ENCODE data around the gene LCP2.

Gene LCP2

GRCh38 chr5:170233358-170233892 is 64.2 kb downstream of the LCP2 start:
- H3K4me1 ChIP-seq (ENCODE audit: control insufficient read depth, insufficient read depth, low read length) = no peaks in the 10 kb centered on the region
- no peak overlapping the region for H3K4me3 ChIP-seq (ENCODE audit: low read length)
- H3K9me3 ChIP-seq (replicated peaks; ENCODE audit: low read length) = no peaks in the 10 kb centered on the region
- H3K27me3 ChIP-seq (ENCODE audit: control insufficient read depth, insufficient read depth, low read length) = peaks cover 20% of the 10 kb centered on the region
- no peaks in the 10 kb centered on the region for H3K36me3 ChIP-seq (ENCODE audit: insufficient read depth, low read length)
- H3K4me2 ChIP-seq (ENCODE audit: low read length) = no peak overlapping the region
- H3K9ac ChIP-seq (ENCODE audit: low read depth, low read length) = no peak overlapping the region

- no peaks in the 10 kb centered on the region for H3K4me1 ChIP-seq (ENCODE audit: control insufficient read depth, insufficient read depth, low read length)
- no peaks in the 10 kb centered on the region for H3K9me3 ChIP-seq (replicated peaks; ENCODE audit: low read length)
- no peak within 1 kb of the TSS for H3K4me3 ChIP-seq (ENCODE audit: low read length)
- H3K36me3 ChIP-seq (ENCODE audit: insufficient read depth, low read length) = no peaks in the 10 kb centered on the region
- H3K4me2 ChIP-seq (ENCODE audit: low read length) = no peak within 1 kb of the TSS
- H3K9ac ChIP-seq (ENCODE audit: low read depth, low read length) = no peak within 1 kb of the TSS
- peaks cover 14% of the 10 kb centered on the region for H3K27me3 ChIP-seq (ENCODE audit: control insufficient read depth, insufficient read depth, low read length)
Measured at GRCh38 chr5:170232786-170233185, 64.8 kb downstream of the LCP2 start, which contains the start of gene C5orf58. C5orf58 (plus strand) TSS chr5:170232985; CDS start chr5:170234977, 1,992 bp downstream.

GRCh38 chr5:170228762-170229435 is 68.7 kb downstream of the LCP2 start:
- H3K4me3 ChIP-seq (ENCODE audit: low read length) = no peak overlapping the region
- no peaks in the 10 kb centered on the region for H3K36me3 ChIP-seq (ENCODE audit: insufficient read depth, low read length)
- H3K9ac ChIP-seq (ENCODE audit: low read depth, low read length) = no peak overlapping the region
- H3K4me1 ChIP-seq (ENCODE audit: control insufficient read depth, insufficient read depth, low read length) = peaks cover 5% of the 10 kb centered on the region
- no peaks in the 10 kb centered on the region for H3K27me3 ChIP-seq (ENCODE audit: control insufficient read depth, insufficient read depth, low read length)
- no peak overlapping the region for H3K4me2 ChIP-seq (ENCODE audit: low read length)
- H3K9me3 ChIP-seq (replicated peaks; ENCODE audit: low read length) = no peaks in the 10 kb centered on the region

- H3K9me3 ChIP-seq (replicated peaks; ENCODE audit: low read length) = no peaks in the 10 kb centered on the region
- no peaks in the 10 kb centered on the region for H3K36me3 ChIP-seq (ENCODE audit: insufficient read depth, low read length)
- no peak overlapping the region for H3K4me3 ChIP-seq (ENCODE audit: low read length)
- H3K4me2 ChIP-seq (ENCODE audit: low read length) = no peak overlapping the region
- H3K9ac ChIP-seq (ENCODE audit: low read depth, low read length) = no peak overlapping the region
- H3K4me1 ChIP-seq (ENCODE audit: control insufficient read depth, insufficient read depth, low read length) = peaks cover 5% of the 10 kb centered on the region
- H3K27me3 ChIP-seq (ENCODE audit: control insufficient read depth, insufficient read depth, low read length) = no peaks in the 10 kb centered on the region
Measured at GRCh38 chr5:170226661-170227060, 70.9 kb downstream of the LCP2 start.

GRCh38 chr5:170226129-170226615 is 71.4 kb downstream of the LCP2 start:
- Histone ChIP-seq H3K36me3 (ENCODE audit: insufficient read depth, low read length) (no peaks in the 10 kb centered on the region), H3K4me3 (ENCODE audit: low read length) (no peak overlapping the region), H3K9me3 (replicated peaks; ENCODE audit: low read length) (no peaks in the 10 kb centered on the region), H3K4me1 (ENCODE audit: control insufficient read depth, insufficient read depth, low read length) (peaks cover 5% of the 10 kb centered on the region), H3K4me2 (ENCODE audit: low read length) (no peak overlapping the region), H3K9ac (ENCODE audit: low read depth, low read length) (no peak overlapping the region), H3K27me3 (ENCODE audit: control insufficient read depth, insufficient read depth, low read length) (no peaks in the 10 kb centered on the region)

- no peak overlapping the region for H3K4me3 ChIP-seq (ENCODE audit: low read length)
- H3K4me1 ChIP-seq (ENCODE audit: control insufficient read depth, insufficient read depth, low read length) = peaks cover 5% of the 10 kb centered on the region
- H3K4me2 ChIP-seq (ENCODE audit: low read length) = no peak overlapping the region
- H3K9ac ChIP-seq (ENCODE audit: low read depth, low read length) = no peak overlapping the region
- H3K27me3 ChIP-seq (ENCODE audit: control insufficient read depth, insufficient read depth, low read length) = no peaks in the 10 kb centered on the region
- H3K36me3 ChIP-seq (ENCODE audit: insufficient read depth, low read length) = no peaks in the 10 kb centered on the region
- no peaks in the 10 kb centered on the region for H3K9me3 ChIP-seq (replicated peaks; ENCODE audit: low read length)
Measured at GRCh38 chr5:170225326-170226128, 72.0 kb downstream of the LCP2 start.

GRCh38 chr5:170223906-170224305 is 73.7 kb downstream of the LCP2 start:
- no peaks in the 10 kb centered on the region for H3K36me3 ChIP-seq (ENCODE audit: insufficient read depth, low read length)
- H3K27me3 ChIP-seq (ENCODE audit: control insufficient read depth, insufficient read depth, low read length) = no peaks in the 10 kb centered on the region
- H3K4me3 ChIP-seq (ENCODE audit: low read length) = no peak overlapping the region
- H3K9ac ChIP-seq (ENCODE audit: low read depth, low read length) = no peak overlapping the region
- no peaks in the 10 kb centered on the region for H3K9me3 ChIP-seq (replicated peaks; ENCODE audit: low read length)
- H3K4me2 ChIP-seq (ENCODE audit: low read length) = no peak overlapping the region
- H3K4me1 ChIP-seq (ENCODE audit: control insufficient read depth, insufficient read depth, low read length) = peaks cover 19% of the 10 kb centered on the region

GRCh38 chr5:170223360-170223759 is 74.2 kb downstream of the LCP2 start:
- H3K27me3 ChIP-seq (ENCODE audit: control insufficient read depth, insufficient read depth, low read length) = no peaks in the 10 kb centered on the region
- no peak overlapping the region for H3K4me3 ChIP-seq (ENCODE audit: low read length)
- H3K36me3 ChIP-seq (ENCODE audit: insufficient read depth, low read length) = no peaks in the 10 kb centered on the region
- no peaks in the 10 kb centered on the region for H3K9me3 ChIP-seq (replicated peaks; ENCODE audit: low read length)
- H3K4me2 ChIP-seq (ENCODE audit: low read length) = no peak overlapping the region
- peaks cover 23% of the 10 kb centered on the region for H3K4me1 ChIP-seq (ENCODE audit: control insufficient read depth, insufficient read depth, low read length)
- H3K9ac ChIP-seq (ENCODE audit: low read depth, low read length) = no peak overlapping the region

- Histone ChIP-seq H3K36me3 (ENCODE audit: insufficient read depth, low read length) (no peaks in the 10 kb centered on the region), H3K9ac (ENCODE audit: low read depth, low read length) (no peak overlapping the region), H3K27me3 (ENCODE audit: control insufficient read depth, insufficient read depth, low read length) (no peaks in the 10 kb centered on the region), H3K4me2 (ENCODE audit: low read length) (no peak overlapping the region), H3K9me3 (replicated peaks; ENCODE audit: low read length) (no peaks in the 10 kb centered on the region), H3K4me1 (ENCODE audit: control insufficient read depth, insufficient read depth, low read length) (peaks cover 23% of the 10 kb centered on the region), H3K4me3 (ENCODE audit: low read length) (no peak overlapping the region)
Measured at GRCh38 chr5:170221327-170221741, 76.2 kb downstream of the LCP2 start.

GRCh38 chr5:170220191-170220590 is 77.4 kb downstream of the LCP2 start:
- Histone ChIP-seq H3K4me1 (ENCODE audit: control insufficient read depth, insufficient read depth, low read length) (peaks cover 23% of the 10 kb centered on the region), H3K9ac (ENCODE audit: low read depth, low read length) (no peak overlapping the region), H3K36me3 (ENCODE audit: insufficient read depth, low read length) (no peaks in the 10 kb centered on the region), H3K27me3 (ENCODE audit: control insufficient read depth, insufficient read depth, low read length) (peaks cover 2% of the 10 kb centered on the region), H3K4me3 (ENCODE audit: low read length) (no peak overlapping the region), H3K9me3 (replicated peaks; ENCODE audit: low read length) (no peaks in the 10 kb centered on the region), H3K4me2 (ENCODE audit: low read length) (peak overlapping the region; percentile 30)

- Histone ChIP-seq H3K4me3 (ENCODE audit: low read length) (no peak overlapping the region), H3K4me1 (ENCODE audit: control insufficient read depth, insufficient read depth, low read length) (peaks cover 22% of the 10 kb centered on the region), H3K9me3 (replicated peaks; ENCODE audit: low read length) (no peaks in the 10 kb centered on the region), H3K9ac (ENCODE audit: low read depth, low read length) (no peak overlapping the region), H3K4me2 (ENCODE audit: low read length) (peak overlapping the region; percentile 30), H3K27me3 (ENCODE audit: control insufficient read depth, insufficient read depth, low read length) (peaks cover 2% of the 10 kb centered on the region), H3K36me3 (ENCODE audit: insufficient read depth, low read length) (no peaks in the 10 kb centered on the region)
Measured at GRCh38 chr5:170219615-170220014, 78.0 kb downstream of the LCP2 start.

Measured in skeletal muscle satellite cell (primary cell).